Stimulated activated CD8-positive, alpha-beta memory T cell treated with anti-CD3 and anti-CD28 coated beads, Interleukin-15, amount 100 ng/mL, for 24 hours (primary cell): Measurements from ENCODE around the gene GPR3.
A peak's percentile ranks its signal among the peaks of the same experiment; 100 is the strongest.

Experiments
- DNase-seq: peaks from one replicate; pipeline ENCODE4 v3.0.0-alpha.2; 2020; ENCODE audit warnings: low read depth

The GPR3 gene

GRCh38 chr1:27392096-27392777 lies at the start of gene GPR3:
TSS of gene GPR3 (plus strand) at chr1:27392622. CDS start at chr1:27393799, 1,177 bp downstream.
- peak; percentile 90 for DNase-seq

GRCh38 chr1:27342778-27343638 lies 49.4 kb upstream of the GPR3 start:
- no peak for DNase-seq

- DNase-seq, result no peak
Measured at GRCh38 chr1:27343639-27344025, 48.8 kb upstream of the GPR3 start.

- DNase-seq, result no peak
Measured at GRCh38 chr1:27345272-27345671, 47.1 kb upstream of the GPR3 start.

GRCh38 chr1:27346357-27346756 lies 46.1 kb upstream of the GPR3 start:
- no peak for DNase-seq

GRCh38 chr1:27346991-27347624 lies 45.3 kb upstream of the GPR3 start:
- no peak for DNase-seq

GRCh38 chr1:27348861-27349783 lies 43.3 kb upstream of the GPR3 start:
- no peak for DNase-seq

- no peak for DNase-seq
Measured at GRCh38 chr1:27349784-27350662, 42.4 kb upstream of the GPR3 start.

GRCh38 chr1:27350663-27351540 lies 41.5 kb upstream of the GPR3 start:
- no peak for DNase-seq

- no peak for DNase-seq
Measured at GRCh38 chr1:27351541-27352107, 40.8 kb upstream of the GPR3 start.

- DNase-seq, result no peak
Measured at GRCh38 chr1:27353166-27353565, 39.3 kb upstream of the GPR3 start.

- DNase-seq, result no peak
Measured at GRCh38 chr1:27353629-27354028, 38.8 kb upstream of the GPR3 start.

- no peak for DNase-seq
Measured at GRCh38 chr1:27355683-27356082, 36.7 kb upstream of the GPR3 start.

GRCh38 chr1:27356277-27356618 lies 36.2 kb upstream of the GPR3 start:
- DNase-seq, result no peak

- no peak for DNase-seq
Measured at GRCh38 chr1:27356619-27357280, 35.7 kb upstream of the GPR3 start.

- peak; percentile 74 for DNase-seq
Measured at GRCh38 chr1:27357281-27358037, 35.0 kb upstream of the GPR3 start.

- DNase-seq, result no peak
Measured at GRCh38 chr1:27358038-27358927, 34.1 kb upstream of the GPR3 start.
